HG03558 (cell line): ENCODE data around the gene SFT2D1.

Source experiments
- ATAC-seq: cut with Tn5 transposase; IDR thresholded peaks from one replicate; pipeline ENCODE4 v1.9.1; 2021; ENCODE audit warnings: moderate number of reproducible peaks; ENCODE audit not compliant: unreplicated experiment; ENCODE audit errors: extremely low read depth

The SFT2D1 gene

GRCh38 chr6:166308769-166309589, 33.4 kb downstream of the SFT2D1 start:
- ATAC-seq, result no peak

GRCh38 chr6:166308033-166308768, 34.1 kb downstream of the SFT2D1 start, which contains the start of gene PRR18:
Gene PRR18, minus strand, starts transcription at chr6:166308392. Its CDS starts 250 bp downstream, at chr6:166308142.
- no peak for ATAC-seq

- ATAC-seq, result no peak
Observed at GRCh38 chr6:166307082-166308032, 35.0 kb downstream of the SFT2D1 start.

- ATAC-seq, result no peak
Observed at GRCh38 chr6:166306378-166307081, 35.8 kb downstream of the SFT2D1 start.

GRCh38 chr6:166305562-166306117, 36.7 kb downstream of the SFT2D1 start:
- no peak for ATAC-seq

GRCh38 chr6:166304106-166304505, 38.2 kb downstream of the SFT2D1 start:
- ATAC-seq, result no peak

GRCh38 chr6:166301611-166302529, 40.5 kb downstream of the SFT2D1 start:
- no peak for ATAC-seq

- ATAC-seq, result no peak
Observed at GRCh38 chr6:166300357-166300987, 41.9 kb downstream of the SFT2D1 start.

- ATAC-seq, result no peak
Observed at GRCh38 chr6:166297606-166298005, 44.7 kb downstream of the SFT2D1 start.

- ATAC-seq, result no peak
Observed at GRCh38 chr6:166296035-166296883, 46.1 kb downstream of the SFT2D1 start.

GRCh38 chr6:166293731-166294584, 48.4 kb downstream of the SFT2D1 start:
- no peak for ATAC-seq

GRCh38 chr6:166289207-166290060, 52.9 kb downstream of the SFT2D1 start:
- ATAC-seq, result no peak

GRCh38 chr6:166286839-166287271, 55.5 kb downstream of the SFT2D1 start:
- ATAC-seq, result peak; percentile 93

- no peak for ATAC-seq
Observed at GRCh38 chr6:166285233-166285632, 57.1 kb downstream of the SFT2D1 start.

- no peak for ATAC-seq
Observed at GRCh38 chr6:166284640-166285039, 57.7 kb downstream of the SFT2D1 start.
